Cerebellar cortex (tissue), 1 donor: ENCODE results near the gene ASNS.
A peak's percentile ranks its signal among the peaks of the same experiment; 100 is the strongest.

Experiments used
- DNase-seq: peaks from one replicate; pipeline ENCODE4 v3.0.0-alpha.2; 2015; ENCODE audit warnings: low spot score

ASNS gene

DNA sequence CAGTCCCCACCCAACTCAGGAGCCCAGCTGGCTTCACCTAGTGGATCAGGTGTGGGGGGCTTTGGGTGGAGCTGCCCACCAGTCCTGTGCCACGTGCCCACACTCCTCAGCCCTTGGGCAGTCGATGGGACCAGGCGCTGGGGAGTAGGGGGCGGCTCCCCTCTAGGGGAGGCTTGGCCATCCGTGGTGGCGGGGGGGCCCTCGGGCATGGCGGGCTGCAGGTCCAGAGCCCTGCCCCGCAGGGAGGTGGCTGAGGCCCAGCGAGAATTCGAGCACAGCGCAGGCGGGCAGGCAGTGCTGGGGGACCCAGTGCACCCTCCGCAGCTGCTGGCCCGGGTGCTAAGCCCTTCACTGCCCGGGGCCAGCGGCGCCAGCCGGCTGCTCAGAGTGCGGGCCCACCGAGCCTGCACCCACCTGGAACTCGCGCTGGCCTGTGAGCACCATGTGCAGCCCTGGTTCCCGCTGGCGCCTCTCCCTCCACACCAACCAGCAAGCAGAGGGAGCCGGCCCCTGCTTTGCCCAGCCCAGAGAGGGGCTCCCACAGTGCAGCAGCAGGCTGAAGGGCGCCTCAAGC lies 29.3 kb downstream of the ASNS start:
- DNase-seq = no peak

DNA sequence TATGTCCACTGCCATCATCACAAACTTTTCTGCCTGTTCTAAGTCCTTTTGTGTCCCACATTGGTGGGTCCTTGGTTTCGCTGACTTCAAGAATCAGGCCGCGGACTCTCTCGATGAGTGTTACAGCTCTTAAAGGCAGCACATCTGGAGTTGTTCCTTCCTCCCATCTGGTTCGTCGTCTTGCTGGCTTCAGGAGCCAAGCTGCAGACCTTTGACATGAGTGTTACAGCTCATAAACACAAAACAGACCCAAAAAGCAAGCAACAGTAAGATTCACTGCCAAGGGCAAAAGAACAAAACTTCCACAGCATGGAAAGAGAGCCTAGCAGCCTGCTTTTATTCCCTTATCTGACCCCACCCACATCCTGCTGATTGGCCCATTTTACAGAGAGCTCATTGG lies 30.2 kb downstream of the ASNS start:
- no peak for DNase-seq

DNA sequence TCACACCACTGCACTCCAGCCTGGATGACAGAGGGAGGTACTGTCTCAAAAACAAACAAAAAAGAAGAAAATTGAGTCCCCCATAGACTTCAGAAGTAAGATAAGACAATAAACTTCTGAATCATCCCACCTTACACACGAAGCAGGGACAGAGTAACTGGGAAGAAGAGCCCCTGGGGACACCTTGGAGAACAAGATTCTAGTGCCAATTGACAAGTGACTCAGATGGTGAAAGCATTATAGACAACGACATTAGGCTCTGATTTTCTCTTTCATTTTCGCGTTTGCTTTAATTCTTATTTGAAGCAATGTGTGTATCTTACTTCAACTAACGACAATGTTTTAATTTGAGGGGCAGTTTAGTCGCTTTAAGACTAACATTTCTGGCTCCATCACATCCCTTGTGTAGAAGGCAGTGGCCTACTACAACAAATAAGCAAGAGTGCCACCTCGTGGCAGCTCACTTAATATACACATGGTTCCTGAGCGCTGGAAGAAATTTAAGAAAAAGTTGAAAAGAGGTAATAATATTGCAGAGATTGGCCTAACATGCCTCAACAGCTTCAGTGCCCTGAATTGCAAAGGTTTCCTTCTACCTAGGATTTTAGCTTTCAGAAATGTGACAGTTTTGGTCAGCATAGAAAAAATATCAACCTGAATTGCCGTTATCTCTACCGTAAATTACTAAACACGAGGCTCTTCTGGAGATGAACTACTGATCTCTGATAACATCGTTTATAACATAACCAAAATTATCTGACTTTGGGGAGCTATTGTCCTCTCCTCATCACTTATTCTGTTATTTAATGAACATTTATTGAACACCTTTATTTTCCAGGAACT lies 36.7 kb downstream of the ASNS start:
- peak; percentile 58 for DNase-seq

DNA sequence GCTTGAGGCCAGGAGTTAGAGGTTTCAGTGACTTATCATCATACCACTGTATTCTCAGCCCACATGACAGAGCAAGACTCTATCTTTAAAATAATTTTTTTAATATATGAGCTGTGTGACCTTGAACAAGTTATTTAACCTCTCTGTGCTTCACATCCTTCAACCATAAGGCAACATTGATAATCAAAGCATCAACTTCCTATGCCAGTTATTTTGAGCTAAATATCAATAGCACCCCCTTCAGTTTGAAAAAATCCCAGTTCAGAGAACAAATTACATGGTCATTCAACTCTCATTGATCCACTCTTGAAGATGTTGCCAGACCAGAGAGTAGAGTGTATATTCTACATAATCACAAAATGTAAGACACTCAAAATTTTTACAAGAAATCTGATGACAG lies 53.0 kb downstream of the ASNS start:
- DNase-seq = no peak

DNA sequence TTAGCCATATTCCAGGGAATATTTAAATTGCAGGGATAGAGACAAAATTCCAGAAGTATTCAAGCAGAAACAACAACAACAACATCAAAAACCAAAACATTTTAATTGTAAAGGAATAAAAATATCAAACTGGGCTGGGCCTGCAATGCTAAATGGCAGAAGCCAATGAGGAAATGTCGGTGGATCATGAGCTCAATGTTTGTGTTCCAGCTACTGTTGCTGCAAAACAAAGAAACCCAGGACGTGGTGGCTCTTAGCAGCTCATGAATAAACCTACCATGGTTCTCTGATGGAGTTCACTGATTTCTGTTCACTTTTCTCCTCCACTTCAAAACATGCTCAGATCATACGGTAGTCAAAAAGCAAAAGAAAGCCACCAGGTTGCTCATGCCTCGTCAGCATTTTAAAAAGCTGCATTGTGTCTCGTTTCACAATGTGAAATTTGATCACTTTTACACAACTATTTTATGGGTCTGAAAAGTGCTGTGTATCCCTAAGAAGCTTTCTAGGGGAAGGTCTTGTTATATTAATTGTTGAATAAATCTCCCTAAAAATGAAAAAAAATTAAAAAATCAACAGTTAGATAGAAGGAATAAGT lies 54.0 kb downstream of the ASNS start:
- no peak for DNase-seq
